HG03025 (cell line): ENCODE results near the gene FAM170B.

Source experiments
- ATAC-seq: cut with Tn5 transposase; IDR thresholded peaks from one replicate; pipeline ENCODE4 v1.9.1; 2021; ENCODE audit warnings: mild to moderate bottlenecking, moderate library complexity; ENCODE audit not compliant: unreplicated experiment, low FRiP score

FAM170B gene

DNA sequence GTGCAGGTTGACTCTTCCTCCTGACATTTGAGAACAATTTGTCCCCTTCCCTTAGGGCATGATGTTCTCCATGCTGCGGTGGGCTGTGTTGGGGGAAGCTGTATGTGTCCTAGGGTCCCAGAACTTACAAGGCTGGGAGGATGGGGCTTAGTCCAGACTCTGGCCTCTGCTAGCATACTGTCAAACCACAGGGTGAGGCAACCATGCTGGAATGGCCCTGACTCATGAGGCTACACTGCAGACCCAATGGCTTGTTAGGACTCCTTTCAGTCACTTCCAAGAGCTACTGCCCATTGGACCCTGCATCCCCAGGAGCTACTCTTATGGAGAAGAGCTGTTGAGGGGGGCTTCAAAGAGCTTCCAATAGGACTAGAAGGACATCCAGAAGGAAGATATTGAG, 20.1 kb upstream of the FAM170B start:
- ATAC-seq, result no peak

DNA sequence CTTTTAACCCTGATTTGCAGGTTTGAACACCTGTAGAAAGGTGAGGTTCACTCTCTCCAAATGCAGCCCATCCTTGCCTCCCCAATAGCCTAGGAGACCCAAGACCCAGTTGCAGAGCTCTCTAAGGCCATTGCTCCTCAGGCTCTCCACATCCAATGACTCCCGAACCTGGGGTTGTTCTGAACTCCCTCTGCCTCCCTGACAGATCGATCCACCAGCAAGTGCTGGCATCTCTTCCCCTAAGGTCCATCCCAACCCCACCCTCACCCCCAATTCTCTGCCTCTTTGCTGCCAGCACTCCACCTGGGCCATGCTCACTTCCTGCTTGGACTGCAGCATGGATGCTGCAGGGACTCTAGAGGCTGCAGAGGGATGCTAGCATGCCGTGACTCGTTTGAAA, 19.3 kb upstream of the FAM170B start:
- ATAC-seq, result no peak

DNA sequence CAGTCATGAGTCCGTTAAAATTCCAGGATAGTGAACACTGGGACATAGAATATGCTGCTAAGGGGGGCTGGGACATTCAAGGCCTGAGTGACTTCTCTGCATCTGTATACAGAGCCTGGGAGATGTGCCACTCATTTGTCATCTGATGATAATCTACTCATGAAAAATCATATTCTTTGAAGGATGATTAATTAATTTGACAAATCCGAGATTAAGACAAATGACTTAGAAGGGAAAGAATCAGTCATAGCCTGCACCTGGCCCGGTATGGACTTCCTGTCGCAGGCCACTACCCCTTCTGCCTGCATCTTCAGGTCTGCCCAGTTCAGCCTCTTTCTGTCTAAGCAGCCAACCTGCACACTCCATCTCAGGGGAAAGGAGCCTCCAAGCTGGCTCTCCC, 18.8 kb upstream of the FAM170B start:
- ATAC-seq, result no peak

DNA sequence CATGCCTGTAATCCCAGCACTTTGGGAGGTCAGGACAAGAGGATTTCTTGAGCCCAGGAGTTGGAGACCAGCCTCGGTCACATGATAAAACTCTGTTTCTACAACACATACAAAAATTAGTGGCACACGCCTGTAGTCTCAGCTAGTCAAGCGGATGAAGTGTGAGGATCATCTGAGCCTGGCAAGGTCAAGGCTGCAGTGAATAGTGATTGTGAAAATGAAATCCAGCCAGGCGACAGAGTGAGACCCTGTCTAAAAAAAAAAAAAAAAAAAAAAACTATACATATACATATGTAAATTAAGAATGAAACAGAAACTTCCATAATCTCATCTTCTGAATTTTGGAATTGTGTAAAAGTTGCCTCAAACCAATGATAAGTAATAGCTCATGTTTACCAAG, 18.2 kb upstream of the FAM170B start:
- no peak for ATAC-seq

DNA sequence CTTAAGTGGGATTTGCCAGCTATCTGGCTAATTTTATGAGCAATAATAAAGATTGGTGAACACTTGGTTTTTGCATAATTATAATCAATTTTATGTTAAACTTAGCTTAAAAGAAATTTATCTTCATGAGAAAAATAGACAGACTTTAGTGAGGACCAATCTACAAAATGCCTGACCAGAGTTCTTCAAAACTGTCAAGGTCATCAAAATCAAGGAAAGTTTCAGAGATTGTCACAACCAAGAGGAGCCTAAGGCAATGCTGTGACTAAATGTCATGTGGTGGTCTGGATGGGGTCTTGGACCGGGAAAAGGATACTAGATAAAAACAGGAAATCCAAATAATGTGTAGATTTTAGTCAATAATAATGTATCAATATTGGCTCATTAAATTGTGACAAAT, 17.7 kb upstream of the FAM170B start:
- ATAC-seq, result no peak

DNA sequence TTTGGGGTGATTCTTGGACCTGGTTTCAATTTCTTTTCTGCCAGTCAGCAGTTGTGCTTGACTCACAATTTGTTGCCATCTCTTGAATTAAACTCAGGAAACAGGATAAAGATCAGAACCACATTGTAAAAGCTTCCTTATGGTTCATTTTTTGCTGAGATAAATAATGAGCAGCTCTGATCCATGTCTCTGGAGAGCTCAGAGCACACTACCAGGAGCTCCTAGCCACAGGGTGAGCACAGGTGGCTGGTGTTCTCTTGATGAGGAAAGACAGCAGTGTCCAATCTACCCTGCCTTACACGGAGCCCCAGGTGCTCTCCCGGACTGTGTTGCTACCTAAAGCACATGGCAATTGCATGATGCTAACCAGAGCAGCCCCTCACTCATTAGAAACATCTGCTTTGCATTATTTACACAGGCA, 17.2 kb upstream of the FAM170B start:
- no peak for ATAC-seq

DNA sequence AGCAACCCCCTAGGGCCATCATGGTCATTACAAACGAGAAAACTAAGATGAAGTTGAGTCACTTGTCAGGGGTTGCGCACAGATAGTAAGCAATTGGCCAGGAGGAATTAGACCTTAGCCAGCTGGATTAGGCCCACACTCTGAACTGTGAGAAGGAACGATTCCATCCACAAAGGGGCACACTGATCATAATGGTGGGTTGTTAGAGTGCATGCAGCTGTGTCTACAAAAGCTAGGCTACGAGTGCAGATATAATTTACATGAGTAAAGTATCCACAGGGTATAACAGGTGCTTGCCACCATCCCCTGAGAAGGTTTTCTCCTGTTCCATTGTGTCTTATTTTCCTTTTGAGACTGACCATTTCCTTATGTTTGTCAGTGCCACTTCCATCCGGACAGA, 16.6 kb upstream of the FAM170B start:
- ATAC-seq, result no peak

DNA sequence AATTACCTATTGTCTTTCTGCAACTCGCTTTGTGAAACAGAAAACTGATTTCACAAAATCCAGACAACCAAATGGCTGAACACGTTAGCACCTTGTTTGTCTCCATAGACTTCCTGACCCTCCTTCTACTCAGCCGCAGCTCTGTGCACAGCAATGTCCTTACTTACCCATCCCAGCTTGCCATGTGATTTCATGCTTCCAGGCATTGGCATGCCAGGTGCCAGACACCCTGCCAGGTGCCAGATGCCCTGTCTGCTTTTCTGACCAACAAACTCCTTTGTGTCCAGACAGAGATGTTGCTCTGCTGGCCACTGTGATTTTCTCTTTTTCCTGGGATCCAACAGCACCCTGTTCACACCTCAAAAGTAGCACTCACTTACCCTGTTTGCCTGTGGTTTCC, 16.1 kb upstream of the FAM170B start:
- no peak for ATAC-seq

DNA sequence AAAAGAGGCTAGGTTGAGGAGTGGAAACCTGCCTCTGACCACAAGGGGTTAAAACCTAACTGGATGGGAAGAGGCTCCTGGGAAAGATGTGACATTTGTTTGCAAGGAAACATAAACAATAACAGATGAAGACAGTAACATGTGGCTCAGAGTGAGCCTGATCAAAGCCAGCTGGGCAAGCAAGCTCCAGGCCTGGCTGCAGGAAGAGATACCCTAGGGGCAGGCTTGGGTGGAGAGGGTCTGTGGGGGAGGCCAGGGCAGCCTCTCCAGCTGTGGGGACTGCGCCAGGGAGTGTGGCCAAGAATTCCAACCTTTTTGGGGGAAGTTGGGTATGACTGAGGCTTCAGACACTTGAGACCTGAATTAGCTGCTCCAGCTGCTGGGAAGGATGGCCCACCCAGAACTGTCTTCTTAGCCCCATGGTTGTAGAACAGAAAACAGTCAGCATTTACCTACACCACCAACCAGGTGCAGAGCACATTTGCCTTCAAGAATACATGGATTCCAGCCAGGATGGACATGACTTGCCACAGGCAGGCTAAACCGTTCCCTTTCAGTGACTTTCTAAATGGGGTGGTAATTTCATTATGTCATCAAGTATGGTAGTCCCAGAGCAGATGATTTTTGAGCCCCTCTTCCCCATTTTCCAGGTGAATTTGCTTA, 10.4 kb upstream of the FAM170B start:
- ATAC-seq, result no peak

DNA sequence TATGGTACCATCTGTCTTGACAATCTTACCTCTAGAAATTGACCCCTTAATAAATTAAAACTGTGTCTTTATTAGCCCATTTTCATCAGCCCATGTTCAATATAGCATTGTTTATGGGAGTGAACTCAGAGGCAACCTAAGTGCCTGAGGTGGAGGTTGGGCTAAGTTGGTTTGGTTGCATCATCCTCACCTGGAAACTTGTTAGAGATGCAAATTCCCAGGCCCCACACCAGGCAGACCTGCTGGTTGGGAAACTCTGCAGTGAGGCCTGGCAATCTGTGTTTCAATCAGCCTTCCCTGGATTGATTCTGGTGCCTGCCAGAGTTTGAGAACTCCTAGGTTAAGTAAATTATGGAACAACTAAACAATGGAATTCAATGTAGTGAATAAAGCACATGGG, 9.4 kb upstream of the FAM170B start:
- ATAC-seq, result no peak

DNA sequence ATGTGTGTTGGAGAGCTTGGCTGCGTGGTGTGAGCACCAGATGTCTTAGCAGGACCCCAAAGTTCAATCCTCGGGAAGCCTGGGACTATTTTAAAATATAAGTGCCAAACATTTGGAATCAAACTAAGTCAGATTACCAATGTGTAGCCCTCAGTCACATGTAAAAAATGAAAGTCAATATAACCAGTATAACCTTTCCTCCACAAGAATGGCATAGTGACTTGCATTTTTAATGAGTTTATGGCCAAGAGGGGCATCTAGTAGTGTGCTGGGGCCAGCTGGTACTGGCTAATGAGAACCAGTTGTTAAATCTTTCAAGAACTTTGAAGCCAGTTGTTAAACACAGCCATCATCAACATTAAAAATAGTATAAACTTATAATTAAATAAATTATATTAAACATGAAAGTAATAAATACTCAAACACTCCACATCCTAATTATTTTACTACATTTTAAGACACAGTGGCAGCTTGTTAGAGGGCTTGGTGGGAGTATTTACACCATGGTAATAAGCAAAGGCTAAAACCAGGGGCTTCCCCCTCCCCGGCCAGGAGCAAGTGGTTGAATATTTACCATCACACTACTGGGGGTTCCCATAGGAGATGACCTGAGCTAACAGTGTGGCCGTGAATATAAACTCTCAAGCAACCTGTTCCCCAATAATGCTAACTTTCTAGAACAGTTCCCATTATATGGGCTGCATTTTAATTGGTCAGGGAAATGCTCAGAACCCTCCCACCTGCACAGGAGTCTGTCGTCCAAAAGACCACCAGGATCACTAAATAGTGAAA, 7.9 kb upstream of the FAM170B start:
- no peak for ATAC-seq

DNA sequence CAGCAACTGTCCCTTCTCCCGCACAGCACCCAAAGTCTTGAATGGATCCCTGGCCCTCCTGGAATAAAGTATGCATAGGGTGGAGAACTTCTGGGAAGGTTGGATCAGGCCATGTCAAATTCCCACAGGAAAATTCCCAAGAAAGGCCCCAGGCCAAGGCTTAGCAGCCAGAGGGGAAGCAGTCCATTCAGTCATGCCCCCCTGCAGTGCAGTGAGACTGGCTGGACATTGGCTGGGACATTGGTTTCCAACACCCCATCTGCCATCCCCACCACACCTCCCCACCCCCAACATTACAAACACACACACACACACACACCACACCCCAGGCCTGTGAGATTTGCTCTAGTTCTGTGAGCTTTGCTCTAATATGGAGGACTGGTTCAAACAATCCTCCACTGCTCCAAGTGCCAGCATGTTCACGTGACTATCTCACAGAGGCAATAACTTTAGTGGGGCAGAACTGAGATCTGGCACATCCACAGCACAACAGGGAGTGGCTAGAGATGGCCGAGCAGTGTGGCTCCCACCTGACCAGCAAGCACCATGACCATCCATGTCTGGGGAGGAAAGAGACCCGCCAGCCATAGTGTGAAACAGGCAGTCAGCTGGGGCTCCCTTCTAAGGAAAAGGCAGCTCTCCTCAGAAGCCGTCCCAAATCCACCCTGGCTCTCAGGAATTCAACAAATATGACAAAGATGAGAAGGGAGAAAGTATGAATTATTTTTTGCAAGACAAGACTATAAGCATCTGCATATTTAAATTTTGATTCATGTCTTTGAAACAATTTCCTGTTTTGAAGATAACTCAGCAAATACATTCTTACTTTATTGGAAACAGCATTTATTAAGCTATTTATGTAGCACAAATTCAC, 6.7 kb upstream of the FAM170B start:
- no peak for ATAC-seq

DNA sequence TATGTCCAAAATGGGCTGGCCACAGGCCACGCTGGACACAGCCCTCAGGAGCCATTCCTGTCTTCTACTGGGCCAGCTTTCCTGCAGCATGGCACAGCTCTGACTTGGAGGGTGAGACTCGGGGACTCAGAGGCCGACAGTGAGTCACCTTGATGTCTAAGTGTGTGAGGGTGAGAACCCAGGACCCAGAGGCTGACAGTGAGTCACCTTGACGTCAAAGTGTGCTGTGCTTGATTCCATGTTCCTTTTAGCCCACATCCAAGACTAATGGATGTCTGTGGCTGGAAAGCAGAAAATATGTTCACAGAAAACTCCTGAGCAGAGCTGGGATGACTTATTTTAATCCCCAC, 6.0 kb upstream of the FAM170B start:
- ATAC-seq, result no peak

DNA sequence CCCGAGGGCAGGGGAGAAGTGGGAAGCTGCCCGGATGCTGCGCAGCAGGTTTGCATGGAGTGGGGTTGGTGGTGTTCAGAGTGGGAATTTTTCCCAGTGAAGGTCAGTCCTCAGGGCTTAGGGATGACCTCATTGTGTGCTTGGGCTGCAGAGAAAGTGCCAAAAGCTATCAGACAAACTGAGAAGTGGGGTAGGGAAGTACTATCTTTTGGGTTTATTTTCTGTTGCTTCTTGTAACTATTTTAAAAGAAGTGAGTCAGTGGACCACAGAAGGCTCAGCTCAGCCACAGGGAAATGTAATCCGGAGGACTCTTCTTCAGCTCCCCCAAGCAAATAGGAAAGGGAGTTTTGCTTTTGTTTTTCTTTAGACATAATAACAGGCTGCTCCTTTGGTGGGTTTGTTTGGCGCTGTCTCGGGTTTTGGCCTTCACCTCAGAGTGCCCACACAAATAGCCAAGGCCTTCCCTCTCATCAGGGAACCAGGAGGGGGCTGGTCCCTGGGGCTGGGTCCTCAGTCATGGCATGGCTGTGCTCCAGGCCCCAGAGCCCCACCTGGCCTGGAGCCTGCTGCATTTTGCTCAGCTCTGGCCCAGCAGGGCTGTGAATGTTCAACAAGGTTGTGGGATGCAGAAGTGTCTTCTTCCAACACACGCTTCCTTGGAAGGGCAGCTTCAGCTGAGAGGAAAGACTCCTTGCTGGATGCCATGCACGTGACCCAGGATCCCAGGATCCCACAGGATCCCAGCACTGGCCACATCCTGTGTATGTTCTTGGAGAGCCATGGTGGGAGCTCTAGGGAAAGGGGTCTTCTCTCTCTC, 5.4 kb upstream of the FAM170B start:
- no peak for ATAC-seq

DNA sequence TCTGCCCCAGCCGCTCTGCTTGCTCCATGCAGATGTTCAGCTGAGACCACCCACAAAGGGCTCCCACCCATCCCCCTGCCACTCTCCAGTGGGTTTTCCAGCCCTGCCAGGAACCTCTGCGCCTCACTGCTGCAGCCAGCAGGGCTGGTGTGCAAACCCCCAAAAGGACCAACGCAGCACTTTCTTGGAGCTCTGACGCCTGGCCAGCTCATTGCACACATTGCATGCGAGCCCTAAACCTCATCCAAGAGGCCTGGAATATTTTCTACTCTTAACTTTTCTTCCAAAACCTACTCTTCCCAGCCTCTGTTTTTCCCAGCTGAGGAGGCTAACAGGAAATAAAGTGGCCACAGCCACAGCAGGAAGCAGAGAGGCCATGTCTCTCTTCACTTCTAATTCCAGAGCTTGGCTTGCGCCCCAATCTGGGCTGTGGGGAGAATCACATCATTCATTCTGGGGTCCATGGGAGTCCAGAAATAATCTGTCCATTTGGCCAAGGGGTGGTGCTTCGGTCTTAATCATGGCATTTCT, 4.6 kb upstream of the FAM170B start:
- ATAC-seq, result no peak

DNA sequence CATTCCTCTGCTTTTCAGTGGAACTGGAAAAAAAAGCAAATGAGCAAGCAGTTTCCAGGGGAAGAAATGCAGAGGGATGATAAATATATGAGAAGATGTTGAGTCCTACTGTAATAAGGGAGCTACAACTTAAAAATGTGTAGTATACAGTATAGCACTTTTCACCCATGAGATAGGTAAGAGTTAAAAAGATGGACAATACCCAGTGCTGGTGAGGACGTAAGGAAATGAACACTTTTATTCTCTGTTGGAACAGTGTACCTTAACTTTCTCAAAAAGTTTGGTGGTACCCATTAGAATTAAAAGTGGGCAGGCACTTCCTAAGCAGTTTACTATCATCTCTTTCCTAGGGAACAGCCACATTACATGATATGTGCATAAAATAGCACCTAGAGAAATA, 2.7 kb upstream of the FAM170B start:
- ATAC-seq, result no peak

DNA sequence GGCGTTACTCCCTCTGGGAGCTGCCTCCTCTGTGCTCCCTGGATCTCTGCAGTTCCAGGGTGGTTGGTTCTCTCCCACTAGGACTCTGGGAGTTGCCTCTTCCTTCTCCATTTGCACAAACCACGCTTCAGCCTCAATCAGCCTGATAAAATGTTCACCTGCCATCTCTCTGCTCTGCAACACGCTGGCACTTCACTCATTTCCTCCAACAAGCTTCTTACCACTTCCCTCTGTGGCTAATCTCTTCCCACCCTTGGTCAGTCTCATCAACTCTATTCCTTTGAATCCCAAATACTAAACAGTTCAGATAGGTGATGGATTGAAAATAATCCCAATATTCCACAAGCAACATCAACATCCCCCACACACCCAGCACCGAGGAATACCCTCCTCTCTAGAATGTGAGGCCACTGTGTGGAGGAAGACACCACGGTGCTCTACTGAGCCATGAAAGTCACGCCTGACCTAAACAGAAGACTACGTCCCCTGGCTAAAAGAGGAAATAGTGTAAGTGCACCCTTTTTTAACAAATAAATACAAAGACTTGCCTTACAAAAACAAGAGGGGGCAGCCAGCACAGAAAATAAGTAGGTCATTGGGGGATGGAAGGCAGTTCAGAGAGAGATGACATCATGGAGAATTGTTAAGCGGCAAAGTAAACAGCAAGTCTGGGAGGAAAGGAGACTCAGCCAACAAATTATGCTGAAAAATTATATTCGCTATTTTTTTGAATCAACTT, 1.9 kb upstream of the FAM170B start:
- no peak for ATAC-seq

DNA sequence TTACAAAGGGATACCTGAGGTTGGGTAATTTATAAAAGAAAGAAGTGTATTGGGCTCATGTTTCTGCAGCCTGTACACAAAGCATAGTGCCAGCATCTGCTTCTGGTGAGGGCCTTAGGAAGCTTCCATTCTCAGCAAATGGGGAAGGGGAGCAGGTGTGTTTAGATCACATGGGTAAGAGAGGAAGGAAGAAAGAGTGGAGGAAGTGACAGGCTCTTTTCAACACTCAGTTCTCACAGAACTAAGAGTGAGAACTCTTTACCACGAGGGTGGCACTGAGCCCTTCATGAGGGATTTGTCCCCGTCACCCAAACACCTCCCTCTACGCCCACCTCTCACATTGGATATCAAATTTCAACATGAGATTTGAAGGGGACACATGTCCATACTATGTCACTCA, 506 bp upstream of the FAM170B start:
- ATAC-seq, result no peak

DNA sequence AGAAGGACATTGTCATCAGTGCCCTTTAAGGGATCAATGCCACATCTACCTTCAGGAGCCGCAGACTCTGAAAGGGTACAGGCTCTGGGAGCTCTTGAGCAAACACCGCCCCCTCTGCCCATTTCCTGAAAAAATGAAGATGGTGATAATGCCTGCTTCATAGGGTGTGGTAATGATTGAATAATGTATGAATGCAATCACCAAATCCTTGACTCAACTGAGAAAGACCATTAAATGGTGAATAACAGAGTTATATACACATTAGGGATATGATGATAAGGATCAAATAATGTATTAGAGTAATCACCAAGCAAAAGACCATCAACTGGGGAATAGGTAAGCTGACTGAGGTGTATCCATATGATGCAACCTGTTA, 1.5 kb downstream of the FAM170B start:
- ATAC-seq, result no peak
